GM19193 (cell line): ENCODE data around the gene HECA.

ENCODE experiments used
- POLR2A ChIP-seq: IDR thresholded peaks from 4 replicates; pipeline ENCODE4 v1.6.1; 2011; ENCODE audit not compliant: insufficient read depth, insufficient read length; ENCODE audit errors: extremely low read depth

Gene HECA

GRCh38 chr6:139133262-139134063 is 1.4 kb upstream of the HECA start:
- no peak for TF ChIP-seq POLR2A

- TF ChIP-seq POLR2A, result no peak
Observed at GRCh38 chr6:139134064-139134395, 850 bp upstream of the HECA start.

DNA sequence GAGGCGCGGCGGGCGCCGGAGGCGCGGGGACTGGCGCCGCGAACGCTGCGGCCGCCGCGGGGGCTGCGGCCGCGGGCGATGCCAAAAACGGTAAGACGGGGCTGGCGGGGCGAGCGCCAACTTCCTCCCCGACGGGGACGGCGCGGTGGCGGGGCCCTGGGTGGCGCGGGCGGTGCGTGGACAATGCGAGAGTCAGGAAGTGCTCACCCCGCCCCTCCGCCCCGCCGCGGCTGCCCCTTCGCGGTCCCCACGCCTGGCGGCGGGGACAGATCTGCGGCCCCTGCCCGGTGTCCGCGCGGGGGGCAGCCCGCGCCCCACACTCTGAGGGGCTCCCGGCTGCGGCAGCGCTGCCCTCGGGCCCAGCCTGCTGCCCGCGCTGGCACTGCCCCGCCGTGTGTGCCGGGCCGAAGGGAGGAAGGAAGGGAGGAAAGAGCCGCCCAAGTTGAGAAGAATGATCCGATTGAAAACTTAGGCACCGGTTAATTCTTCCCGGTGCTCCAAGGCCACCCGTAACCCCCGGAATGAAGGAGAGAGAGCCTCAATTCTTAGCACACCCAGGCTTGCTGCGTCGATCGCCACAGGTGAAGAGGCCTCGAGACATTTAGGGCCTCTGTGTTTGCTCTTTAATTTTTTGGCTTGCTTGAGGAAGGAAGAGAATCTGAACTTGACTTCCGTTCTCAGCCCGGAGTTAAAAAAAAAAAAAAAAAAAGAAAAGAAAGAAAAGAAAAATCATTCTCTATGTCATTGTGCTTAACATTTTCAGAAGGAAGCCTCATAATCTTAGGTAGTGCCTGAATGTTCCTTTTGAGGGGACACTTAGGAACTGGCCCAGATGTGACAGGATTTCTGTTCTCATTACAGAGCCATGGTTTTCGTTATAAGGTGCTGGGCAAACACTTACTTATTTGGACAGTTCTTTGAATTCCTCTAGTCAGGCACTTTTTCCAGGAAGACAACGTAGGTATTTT is 982 bp downstream of the HECA start:
- TF ChIP-seq POLR2A, result no peak

DNA sequence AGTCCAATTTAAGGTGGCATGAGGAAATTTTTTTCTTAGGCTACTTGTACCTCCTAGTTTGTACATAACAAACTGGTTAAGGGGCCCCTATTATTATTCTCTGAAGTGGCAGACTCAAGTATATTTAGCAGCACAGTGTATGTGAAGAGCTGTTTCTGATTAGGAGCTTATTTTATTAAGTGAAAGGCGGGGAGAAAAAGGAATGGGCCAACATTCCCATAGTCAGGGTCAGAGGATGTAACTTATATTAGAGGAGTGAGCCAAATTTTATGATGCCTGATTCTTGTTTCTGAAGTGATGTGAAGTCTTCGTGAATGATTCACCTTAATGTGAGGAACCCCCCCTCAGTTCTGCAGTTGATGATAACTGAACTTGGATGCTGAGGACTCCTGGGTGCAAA is 2.8 kb downstream of the HECA start:
- TF ChIP-seq POLR2A, result no peak

- no peak for TF ChIP-seq POLR2A
Observed at GRCh38 chr6:139142262-139142661, 7.4 kb downstream of the HECA start.

GRCh38 chr6:139143111-139143510 is 8.2 kb downstream of the HECA start:
- no peak for TF ChIP-seq POLR2A

- no peak for TF ChIP-seq POLR2A
Observed at GRCh38 chr6:139144490-139145085, 9.7 kb downstream of the HECA start.

DNA sequence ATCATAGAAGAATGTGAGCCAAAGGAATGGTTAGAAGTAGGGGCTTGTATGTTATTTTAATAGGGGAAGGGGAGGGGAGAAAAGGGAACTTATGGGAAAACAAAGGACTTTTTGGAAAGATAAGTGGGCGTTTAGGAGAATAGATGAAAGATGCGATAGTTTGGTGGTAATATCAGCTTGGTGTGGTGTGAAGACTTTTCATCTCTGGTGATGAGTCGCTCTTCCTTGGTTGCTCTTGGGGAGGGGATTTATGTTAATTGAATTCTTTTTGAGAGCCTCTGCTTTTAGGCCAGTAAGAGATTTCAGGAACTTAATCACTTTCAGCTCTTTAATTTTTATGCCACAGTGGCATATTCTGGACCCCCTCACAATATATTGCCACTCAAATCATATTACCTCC is 10.8 kb downstream of the HECA start:
- TF ChIP-seq POLR2A, result no peak

- no peak for TF ChIP-seq POLR2A
Observed at GRCh38 chr6:139146317-139146726, 11.4 kb downstream of the HECA start.

DNA sequence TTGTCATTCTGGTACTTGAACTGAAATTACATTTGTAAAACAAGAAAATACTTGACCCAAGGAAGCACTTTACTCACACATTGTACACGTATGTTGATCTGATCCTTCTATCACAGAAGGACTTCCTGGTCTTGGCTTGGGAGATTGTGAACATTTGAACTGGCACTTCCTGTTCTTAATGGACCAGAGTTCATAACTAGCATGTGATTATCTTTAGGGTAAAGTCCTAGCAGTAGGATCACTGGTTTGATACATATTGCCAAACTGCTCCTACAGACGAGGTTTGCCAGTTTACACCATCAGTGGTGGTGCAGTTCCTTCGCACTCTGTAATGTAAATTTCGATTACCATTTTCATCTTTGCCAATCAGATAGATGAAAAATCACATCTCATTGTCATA is 12.7 kb downstream of the HECA start:
- no peak for TF ChIP-seq POLR2A

DNA sequence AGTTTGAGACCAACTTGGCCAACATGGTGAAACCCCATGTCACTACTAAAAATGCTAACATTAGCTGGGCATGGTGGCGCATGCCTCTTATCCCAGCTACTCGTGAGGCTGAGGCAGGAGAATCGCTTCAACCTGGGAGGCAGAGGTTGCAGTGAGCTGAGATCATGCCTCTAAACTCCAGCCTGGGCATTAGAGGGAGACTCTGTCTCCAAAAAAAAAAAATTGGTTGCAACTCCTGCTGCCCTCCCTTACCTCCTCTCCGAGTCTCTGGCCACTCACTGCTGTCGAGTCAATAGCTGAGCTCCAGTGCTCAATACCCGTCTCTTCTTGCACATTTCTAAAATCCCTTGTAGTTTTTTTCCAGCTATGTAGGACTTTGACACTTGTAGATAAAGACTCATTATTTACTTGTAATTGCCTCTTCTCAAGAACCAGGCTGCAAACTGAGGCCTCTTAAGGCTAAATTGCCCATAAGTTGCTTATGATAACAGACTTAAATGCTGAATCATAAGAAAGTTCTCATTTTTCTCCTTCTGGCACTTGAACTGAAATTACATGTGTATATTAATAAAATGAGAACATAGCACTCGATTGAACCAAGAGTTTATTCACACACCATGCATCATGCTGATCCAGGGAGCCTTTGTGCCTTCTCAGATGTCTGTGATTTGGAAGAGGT is 13.8 kb downstream of the HECA start:
- no peak for TF ChIP-seq POLR2A

DNA sequence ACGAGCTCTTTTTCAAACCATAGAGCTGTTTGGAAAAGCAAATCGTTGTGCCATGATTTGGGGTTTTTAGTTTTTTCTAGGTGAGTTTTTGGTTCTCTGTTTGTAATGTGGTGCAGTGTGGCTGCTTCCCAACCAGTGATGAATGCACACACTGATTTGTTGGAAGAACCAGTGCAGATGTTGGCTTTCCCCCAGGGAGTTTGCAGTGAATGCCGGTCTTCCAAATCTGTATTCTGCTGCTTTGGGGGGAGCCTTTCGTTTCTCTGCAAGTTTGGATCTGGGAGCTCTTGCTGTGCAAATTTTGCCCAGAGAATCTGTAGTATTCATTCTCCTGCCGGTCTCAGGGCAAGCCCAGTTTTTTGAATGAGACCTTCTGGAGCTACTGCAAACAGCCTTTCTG is 14.5 kb downstream of the HECA start:
- TF ChIP-seq POLR2A, result no peak

DNA sequence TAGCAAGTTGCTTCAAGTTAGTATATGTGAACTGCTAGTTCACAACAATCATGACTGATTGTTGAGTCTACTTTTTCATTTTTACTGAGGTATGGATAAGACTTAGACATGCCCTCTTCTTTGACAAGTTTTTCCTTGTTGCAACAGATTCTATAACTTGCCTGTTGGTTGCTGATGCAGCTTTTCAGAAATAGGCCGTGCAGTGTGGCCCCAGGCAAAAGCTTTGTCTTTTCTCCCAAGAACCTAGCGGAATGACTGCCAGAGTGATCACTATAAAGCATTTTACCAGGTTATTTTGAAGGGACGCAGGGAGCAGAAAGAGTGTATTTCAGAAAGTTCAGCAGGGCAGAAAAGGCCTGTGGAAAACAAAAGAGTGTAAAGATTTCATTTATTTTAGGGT is 16.0 kb downstream of the HECA start:
- TF ChIP-seq POLR2A, result no peak

GRCh38 chr6:139151425-139152087 is 16.7 kb downstream of the HECA start:
- TF ChIP-seq POLR2A, result no peak
